GM23338 (cell line): ENCODE measurements around the gene LCE3B.

ENCODE experiments used
- CREB1 ChIP-seq: fragments of 250-450 bp; sonication (Bioruptor Pico); IDR thresholded peaks from 2 replicates; pipeline ENCODE4 v1.5.0; 2020; ENCODE audit warnings: low read depth, mild to moderate bottlenecking, moderate library complexity
- CTCF ChIP-seq, 2 experiments: fragments of 200-600 bp in 1 of 2; sonication (generic) in 1 of 2; conservative IDR thresholded peaks; 2 replicates each; pipeline versions ENCODE4 v1.5.1 to v1.6.1; 2016 to 2017; ENCODE audit warnings: antibody characterized with exemption in 2 of 2, low read depth in 2 of 2, mild to moderate bottlenecking in 2 of 2, moderate library complexity in 1 of 2
- ETS1 ChIP-seq: IDR thresholded peaks from 2 replicates; pipeline ENCODE4 v1.6.1; 2016; ENCODE audit warnings: antibody characterized with exemption
- EZH2 ChIP-seq: fragments of 200-600 bp; sonication (generic); IDR thresholded peaks from one replicate; pipeline ENCODE4 v1.8.0; 2017; ENCODE audit warnings: antibody characterized with exemption, mild to moderate bottlenecking, low read depth; ENCODE audit not compliant: unreplicated experiment
- EZH2phosphoT487 ChIP-seq: fragments of 200-600 bp; sonication (generic); IDR thresholded peaks from one replicate; pipeline ENCODE4 v1.8.1; 2018; ENCODE audit warnings: antibody characterized with exemption; ENCODE audit not compliant: unreplicated experiment
- JUNB ChIP-seq: IDR thresholded peaks from one replicate; pipeline ENCODE4 v1.6.1; 2016; ENCODE audit warnings: antibody characterized with exemption; ENCODE audit not compliant: unreplicated experiment
- NANOG ChIP-seq: IDR thresholded peaks from 2 replicates; pipeline ENCODE4 v1.6.1; 2016; ENCODE audit warnings: antibody characterized with exemption, borderline replicate concordance
- POLR2AphosphoS5 ChIP-seq: IDR thresholded peaks from 2 replicates; pipeline ENCODE4 v1.6.1; 2016; ENCODE audit warnings: antibody characterized with exemption, low read depth
- REST ChIP-seq: IDR thresholded peaks from one replicate; pipeline ENCODE4 v1.6.1; 2018; ENCODE audit warnings: antibody characterized with exemption; ENCODE audit not compliant: unreplicated experiment
- STAT1 ChIP-seq: IDR thresholded peaks from one replicate; pipeline ENCODE4 v1.6.1; 2016; ENCODE audit warnings: antibody characterized with exemption; ENCODE audit not compliant: unreplicated experiment
- ZNF114 ChIP-seq: fragments of 250-450 bp; sonication (Bioruptor Pico); IDR thresholded peaks from 2 replicates; pipeline ENCODE4 v1.5.0; 2020; ENCODE audit warnings: mild to moderate bottlenecking, moderate library complexity
- ZNF331 ChIP-seq: fragments of 250-450 bp; sonication (Bioruptor Pico); IDR thresholded peaks from 2 replicates; pipeline ENCODE4 v1.5.0; 2020; ENCODE audit warnings: low read depth, mild to moderate bottlenecking, moderate library complexity
- ZNF462 ChIP-seq: fragments of 250-450 bp; sonication (Bioruptor Pico); IDR thresholded peaks from 2 replicates; pipeline ENCODE4 v1.5.0; 2020; ENCODE audit warnings: mild to moderate bottlenecking, moderate library complexity

- TF ChIP-seq CTCF (conservative IDR thresholded peaks at IDR 0.05; ENCODE audit: low read depth in 2 of 2) = no peak
- no peak for TF ChIP-seq ETS1
- no peak for TF ChIP-seq REST
- TF ChIP-seq CREB1 = no peak
- TF ChIP-seq EZH2phosphoT487 = no peak
- TF ChIP-seq POLR2AphosphoS5 = no peak
- no peak for TF ChIP-seq EZH2
- no peak for TF ChIP-seq JUNB
- TF ChIP-seq STAT1 = no peak
- no peak for TF ChIP-seq ZNF462
- TF ChIP-seq ZNF114 (CRISPR knock-in tag) = no peak
- TF ChIP-seq ZNF331 (CRISPR knock-in tag) = no peak
- no peak for TF ChIP-seq NANOG
Measured at GRCh38 chr1:152656459-152656858, 42.8 kb downstream of the LCE3B start.
